ENCODE measurements around the gene USP44.

Gene USP44

DNA sequence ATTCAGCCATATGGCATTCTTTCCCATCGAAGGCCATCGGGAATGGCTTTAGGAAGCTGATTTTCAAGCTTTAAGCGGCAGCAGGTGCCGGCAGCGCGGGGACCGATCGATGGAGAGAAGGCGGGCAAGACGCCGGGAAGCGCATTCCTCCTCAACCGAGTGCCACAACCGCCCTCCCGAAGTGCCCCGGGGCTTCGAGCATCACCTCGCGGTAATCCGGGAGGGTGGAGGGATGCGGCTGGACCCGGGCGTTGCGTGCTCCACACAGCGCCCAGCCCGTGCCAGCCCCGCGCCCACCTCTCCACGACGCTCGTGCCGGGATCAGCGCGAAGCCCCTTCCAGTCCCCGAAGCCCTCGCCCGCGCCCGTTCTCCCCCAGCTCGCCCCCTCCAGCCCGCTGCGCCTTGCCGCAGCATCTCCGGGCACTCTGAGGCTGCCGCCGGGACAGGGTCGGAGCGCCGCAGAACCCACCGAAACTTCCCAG is 3.2 kb downstream of the USP44 start:
- DNase-seq = no peak

DNA sequence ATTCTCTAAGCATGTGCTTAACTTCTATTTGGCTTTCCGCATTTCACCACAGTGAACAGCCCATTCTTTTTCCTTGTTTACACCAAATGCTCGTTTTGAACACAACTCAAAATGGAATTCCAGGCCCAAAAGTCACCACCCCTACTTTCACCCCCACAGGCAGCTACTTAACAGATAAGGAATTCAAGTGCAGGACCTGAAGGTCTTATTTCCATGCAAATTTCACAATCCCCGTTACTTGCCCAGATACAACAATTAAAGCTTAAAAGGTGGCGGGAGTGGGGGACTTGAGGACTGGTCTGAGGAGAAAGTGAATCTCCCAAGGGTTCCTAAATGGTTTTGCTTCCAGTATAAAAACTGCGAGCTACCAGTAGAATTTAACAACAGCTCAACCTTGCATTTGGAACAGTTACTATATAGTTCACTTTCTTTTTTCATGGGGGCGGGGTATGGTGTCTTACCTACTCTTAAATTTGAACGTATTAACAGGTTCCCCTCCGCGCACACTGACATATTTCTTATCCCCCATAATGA is 3.7 kb downstream of the USP44 start:
- no peak for DNase-seq

DNA sequence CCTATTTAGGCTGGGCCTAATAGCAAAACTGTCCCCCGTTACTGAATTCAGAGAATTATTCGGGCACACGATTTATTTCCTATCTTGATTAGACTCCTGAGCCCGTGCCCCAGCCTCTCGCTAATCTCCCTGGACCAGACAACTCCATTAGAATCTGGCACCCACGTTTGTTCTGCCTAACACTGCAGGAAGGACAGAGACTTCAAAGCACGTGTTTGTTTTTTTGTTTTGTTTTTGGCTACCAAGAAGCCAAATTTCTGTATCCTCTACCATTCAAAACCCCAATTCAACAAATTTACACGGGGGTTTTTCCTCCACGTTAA is 4.8 kb downstream of the USP44 start:
- no peak for DNase-seq

DNA sequence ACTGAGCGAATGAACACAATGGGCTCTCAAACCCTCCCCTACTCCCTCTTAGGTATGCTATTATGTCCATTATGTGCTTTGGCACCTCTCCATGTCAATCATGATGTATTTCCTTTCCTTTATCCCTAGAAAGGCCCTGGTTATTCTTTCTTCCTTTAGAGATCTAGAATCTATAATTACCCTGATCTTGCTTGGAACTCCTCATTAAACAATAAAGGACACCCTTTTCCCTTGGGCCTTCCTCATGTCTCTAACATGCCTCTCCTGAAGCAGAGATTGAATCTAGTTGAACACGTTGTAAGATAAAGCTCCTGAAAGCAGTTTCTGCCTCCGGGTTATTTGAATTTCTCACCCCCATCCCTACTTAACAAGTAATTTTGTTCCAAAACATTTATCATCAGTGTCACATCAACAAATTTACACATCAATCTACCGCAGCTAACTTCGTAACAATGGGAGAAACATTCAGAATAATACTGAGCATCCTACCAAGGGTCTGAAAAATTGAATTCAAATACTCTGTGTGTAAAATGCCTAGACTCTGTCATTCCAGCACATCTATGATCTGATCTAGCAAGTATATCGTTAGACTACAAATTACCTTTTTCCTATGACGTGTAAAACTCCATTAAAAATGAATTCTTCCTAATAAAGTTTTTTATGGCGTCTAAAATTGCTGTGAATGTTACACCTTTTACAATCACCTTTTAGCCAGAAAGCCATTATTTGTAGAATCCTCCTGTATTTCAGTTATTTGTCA is 5.4 kb downstream of the USP44 start:
- DNase-seq = no peak

DNA sequence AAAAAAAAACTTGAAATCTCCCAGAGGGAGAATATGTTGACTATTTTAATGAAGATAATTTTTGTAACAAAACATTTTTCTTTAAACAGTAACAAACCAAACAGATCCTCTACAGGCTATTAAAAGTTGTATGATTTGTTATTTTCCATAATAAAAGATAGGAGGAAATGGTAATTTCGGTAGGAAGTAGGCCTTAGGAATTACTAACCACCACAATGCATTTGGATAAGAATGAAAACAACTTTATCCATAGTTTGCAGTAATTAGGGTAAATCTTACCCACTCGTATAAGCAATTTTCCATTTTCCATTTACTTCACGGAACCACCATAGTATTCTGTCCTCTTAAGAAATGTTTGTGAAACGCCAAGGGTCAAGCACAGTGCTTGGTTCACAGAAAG is 6.0 kb downstream of the USP44 start:
- no peak for DNase-seq

DNA sequence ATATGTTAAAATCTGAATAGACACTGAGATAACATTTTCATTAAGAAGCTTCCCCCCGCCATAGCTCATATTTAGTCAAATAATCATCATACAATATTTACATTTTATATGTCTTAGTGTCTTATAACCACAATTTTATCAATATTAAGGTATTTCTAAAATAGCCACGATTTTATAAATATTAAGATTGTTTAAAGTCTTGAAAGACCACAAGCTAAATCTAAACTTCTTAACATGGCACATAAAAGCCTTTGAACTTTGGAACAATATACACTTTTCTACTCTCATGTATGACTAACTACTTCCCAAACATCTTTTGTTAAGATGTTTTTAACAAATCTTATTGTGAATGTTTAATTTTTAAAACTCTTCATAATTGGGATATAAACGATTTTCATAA is 6.5 kb downstream of the USP44 start:
- DNase-seq = no peak

DNA sequence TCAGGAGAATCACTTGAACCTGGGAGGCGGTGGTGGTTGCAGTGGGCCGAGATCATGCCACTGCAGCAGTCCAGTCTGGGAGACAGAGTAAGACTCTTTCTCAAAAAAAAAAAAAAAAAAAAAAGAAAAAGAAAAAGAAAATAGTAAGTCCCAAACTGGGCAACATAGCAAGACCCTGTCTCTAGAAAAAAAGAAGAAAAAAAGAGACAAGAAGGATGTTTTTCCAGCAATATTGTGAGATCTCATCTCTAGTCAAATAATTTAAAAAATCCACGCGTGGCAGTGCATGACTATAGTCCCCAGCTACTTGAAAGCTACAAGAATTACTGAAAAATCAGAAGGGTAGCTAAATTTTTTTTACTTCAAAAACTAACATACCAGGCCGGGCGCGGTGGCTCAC is 8.0 kb downstream of the USP44 start:
- DNase-seq = no peak

DNA sequence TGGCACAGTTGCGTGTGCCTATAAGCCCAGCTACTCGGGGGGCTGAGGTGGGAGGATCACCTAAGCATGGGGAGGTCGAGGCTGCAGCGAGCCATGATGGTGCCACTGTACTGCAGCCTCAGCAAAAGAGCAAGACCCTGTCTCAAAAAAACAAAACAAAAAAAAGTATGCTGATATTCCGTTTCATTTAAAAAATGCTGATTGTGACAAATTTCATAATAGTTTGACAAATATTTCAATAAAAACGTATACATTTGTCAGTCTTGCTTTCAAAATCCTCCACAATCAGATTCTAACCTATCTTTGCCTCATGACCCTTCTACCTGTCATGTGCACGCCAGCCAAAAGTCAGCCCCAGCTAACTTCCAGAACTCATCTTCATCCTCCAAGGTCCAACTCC is 9.8 kb downstream of the USP44 start:
- DNase-seq = no peak

DNA sequence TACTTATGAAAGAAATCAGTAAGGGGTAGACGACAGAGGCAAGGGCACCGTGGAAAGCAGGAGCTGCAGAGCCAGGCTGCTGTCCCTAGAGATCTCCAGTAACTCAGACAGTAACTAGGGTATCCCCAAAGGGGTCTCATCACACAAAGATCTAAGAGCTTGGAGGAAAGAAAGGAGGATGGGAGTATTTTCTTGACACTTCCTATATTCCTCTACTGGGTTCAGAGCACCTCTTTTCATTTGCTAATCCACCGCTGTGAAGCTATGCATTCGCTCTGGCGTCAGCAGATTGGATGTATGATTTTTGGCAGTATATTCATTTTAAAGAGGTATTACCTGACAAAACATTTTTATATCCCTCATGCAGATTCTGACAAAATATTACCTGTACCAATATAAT is 12.6 kb downstream of the USP44 start:
- no peak for DNase-seq

DNA sequence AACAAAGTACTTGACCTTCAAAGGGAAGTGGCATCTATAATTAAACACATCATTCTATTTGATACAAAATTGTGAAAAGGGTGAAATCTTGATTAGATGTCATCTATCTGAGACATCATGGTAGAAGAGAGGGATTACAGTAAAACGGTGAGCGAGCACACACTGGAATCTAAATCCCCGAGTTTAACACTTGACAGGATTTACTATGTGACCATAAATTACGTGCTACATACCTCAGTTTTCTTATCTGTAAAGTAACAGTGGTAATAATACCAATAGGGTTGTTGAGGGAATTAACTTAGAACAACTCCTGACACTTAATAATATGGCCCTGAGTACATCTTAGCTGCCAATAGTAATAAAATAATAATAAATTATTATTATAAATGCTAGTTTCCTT is 13.3 kb downstream of the USP44 start:
- no peak for DNase-seq

DNA sequence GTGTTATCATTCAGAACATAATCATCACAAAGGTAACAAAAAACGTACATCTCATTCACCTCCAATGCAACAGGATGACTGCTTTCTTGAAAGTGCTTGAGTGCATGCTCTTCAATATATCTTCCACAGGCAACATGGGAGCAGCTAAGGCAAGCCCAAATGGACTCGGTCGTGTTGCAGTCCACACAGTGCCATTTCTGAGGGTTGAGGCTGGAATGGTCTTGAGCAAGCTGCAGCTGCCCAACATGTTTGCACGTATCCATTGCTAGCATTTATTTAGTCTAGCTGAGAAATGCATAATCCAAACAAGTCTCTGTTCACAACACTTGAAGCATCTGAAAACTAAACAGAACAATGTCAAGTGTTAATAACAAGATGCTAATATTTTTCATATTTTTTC is 17.3 kb downstream of the USP44 start:
- no peak for DNase-seq

DNA sequence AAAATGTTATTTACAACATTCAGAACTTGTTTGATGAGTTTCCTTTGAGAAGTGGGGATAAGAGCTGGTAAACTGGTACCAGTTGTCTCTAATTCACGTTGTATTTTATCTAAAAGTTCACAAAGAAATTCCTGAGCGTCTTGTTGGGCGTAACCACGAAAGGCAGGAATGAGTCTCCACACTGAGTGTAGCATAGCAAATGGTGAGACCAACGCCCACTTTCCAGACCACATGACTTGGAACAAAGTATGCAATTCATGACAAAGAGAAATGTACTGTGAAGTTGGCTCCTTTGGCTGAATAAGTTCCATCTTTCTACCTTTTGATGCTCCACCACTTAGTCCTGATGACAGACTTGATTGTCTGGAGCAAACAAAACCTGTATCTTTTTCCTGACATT is 18.4 kb downstream of the USP44 start:
- peak; percentile 71 for DNase-seq

DNA sequence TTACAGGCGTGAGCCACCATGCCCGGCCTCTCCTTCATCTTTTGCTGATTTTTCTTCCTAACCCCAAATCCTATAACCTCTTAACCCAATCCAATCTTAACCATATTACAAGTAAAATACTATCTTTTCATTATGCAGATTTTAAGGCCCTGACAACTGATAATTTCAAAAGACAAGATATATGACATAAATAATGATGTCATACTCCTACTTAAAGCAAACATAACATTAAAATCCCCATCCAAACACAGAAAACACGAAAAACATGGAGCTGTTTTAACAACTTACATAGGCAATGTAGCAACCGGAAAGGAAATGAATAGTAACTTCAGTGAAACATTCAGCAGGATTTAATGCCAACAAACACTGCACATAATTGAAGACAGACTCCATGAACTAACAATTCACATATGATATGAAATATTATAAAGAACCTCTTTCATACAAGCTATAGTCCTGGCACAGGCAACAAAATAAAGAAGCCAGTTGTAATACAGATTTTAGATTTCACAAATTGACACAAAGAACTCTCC is 21.5 kb downstream of the USP44 start:
- DNase-seq = peak; percentile 42

DNA sequence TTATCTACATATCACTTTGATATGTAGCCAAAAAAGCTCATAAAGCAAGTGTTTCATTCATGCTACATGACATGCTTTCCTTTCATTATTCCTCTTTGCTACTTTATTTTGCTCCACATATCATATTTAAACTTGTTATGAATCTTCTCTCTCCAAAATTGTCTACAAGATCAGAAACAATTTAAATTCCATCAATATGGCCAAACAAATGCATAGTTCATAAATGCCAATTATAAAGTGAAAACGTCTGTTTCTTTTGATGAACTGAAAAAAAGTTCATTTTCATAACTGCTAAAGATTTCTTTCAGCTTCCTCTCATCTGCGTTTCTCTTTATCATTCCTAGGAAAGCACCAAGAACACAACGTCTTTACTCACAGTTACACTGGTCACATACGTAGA is 22.8 kb downstream of the USP44 start:
- no peak for DNase-seq

DNA sequence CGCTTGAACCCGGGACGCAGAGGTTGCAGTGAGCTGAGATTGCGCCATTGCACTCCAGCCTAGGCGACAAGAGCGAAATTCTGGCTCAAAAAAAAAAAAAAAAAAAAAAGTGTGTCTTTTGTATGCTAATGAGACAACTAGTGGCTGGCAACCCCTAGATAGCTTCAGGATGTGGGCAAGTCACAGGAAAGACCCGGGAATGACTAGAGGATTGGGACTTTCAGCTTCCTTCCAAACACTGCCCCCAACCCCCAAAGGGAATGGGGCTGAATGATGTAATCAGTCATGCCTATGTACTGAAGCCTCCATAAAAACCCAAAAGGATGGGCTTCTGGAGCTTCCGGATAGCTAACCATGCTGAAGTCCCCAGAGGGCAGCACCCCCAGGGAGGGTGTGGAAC is 28.6 kb downstream of the USP44 start:
- DNase-seq = peak; percentile 13

DNA sequence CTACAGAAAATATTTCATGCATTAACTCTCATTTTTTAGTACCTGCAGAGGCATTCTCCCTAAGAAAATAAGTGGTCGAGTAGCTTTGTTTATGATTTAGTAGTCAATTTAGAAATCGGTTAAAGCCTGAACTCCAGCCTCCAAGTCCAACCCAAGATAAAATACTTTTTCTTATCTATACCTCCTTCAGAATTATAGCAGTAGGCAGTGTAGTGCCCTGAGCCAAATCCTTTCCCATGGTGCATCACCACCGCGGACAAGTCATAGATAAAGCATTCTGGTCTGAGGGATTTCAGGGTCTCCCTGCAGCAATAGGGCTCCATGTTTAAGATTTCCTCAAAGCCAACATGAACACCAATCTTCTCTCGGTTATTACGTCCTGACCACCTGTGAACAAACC is 30.5 kb downstream of the USP44 start:
- no peak for DNase-seq

DNA sequence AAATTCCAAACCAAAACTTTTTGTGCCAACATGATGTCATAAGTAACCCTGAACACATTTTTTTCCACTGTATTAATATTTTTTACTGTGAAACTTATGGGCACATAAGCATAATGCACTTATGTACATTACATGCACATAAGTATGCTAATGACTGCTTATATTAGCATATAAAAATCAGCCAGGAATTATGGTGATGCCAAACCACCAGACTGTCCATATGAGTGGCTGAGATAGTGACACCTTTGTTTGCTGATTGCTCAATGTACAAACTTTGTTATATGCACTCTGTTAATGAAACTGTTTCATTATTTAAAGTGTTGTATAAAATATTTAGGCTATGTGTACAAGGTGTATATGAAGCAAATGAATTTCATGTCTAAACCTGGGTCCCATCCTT is 32.3 kb downstream of the USP44 start:
- no peak for DNase-seq

DNA sequence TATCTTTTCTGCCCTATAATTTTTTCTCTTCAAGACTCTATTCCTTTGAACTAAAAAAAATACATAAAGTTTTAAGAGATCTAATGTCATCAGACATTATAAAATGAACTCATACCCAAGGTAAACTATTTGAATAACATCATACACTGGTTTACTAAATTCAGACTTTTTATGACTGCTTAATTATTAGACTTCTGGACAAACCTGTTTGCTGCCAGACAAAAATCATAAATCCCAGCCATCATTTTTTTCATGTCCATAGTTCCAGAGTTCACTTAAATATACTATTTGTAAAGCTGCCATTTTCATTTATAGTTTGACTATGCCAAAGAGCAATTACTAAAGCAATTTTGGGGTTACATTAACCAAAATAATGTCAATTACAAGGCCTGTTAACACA is 34.0 kb downstream of the USP44 start:
- no peak for DNase-seq

DNA sequence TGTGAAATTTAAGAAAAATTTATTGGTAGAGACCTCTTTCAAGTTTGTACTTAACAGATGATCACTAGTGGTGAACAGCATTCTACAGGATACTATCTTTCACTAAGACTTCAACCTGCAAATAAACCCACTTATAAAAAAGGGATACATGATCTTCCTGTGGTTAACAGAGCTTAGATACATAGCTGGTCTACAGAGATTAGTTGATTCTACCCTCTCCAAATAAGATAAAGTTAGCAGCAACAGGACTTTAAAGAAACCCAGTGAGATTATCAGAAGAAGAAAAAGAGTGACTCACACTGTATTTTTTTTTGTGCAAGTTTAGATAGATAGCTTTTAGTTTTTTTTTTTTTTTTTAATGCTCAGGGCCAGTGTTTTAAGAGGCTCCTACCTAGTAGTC is 34.5 kb downstream of the USP44 start:
- no peak for DNase-seq

DNA sequence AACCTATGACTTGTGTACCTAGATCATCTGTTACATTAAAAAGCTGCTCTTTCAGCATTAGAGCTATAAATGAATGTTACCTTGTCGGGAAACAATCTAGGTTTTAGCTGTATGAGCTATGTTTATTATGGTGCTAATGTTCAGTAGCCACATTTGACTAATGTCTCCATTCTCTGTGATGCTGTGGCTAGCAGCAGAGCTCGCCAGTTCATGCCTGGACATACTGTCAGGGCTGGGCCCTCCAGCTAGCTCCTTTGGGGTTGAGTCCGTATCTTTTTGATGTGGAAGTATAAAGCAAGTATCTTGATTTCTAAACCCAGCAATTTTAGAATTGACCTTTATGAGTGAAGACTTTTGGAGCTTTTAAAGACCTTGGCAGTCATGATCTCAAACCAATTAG is 36.1 kb downstream of the USP44 start:
- DNase-seq = no peak

DNA sequence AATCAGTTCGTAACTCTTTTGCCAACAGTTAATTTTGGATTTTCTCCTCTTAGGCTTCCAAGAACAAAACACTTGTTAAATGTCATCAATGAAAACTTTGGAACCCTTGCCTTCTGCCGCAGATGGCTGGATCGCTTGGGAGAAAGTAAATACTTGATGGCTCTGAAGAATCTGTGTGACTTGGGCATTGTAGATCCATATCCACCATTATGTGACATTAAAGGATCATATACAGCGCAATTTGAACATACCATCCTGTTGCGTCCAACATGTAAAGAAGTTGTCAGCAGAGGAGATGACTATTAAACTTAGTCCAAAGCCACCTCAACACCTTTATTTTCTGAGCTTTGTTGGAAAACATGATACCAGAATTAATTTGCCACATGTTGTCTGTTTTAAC is 37.7 kb downstream of the USP44 start:
- DNase-seq = no peak

DNA sequence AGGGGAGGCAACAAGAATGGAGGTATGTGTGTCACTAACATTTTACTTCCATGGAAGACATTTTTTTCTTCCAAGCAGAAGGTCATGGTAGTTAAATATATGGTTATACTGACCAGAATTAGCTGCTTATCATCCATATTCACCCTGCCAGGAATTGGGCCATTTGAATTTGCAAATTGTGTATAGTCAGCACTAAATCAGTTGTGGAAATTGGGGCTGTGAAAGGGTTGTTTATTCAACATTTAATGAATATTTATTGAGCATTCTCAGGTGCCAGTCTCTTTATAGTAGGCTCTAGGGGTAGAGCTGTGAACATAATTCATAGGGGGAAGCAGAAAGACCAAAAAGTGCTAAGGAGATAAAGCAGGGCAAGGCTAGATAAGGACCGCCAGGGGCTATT is 39.3 kb downstream of the USP44 start:
- no peak for DNase-seq

DNA sequence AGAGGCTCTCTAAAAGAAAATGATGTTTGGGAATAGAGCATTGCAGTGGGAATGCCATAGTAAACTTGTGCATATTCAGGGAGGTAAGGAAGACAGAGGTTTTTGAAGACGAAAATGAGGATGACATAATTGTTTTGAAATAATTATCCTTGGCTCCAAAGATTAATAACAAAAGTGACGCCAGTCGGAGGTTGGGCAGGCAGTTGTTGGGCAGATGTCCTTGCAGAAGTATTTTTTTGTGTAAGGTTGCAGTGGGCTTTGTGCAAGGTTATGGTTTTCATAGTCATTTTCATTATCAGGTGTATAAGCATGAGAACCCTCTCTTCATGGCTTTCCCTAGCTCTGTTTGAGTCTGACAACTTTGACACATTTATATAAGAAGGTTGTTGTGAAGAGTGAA is 42.0 kb downstream of the USP44 start:
- DNase-seq = no peak

DNA sequence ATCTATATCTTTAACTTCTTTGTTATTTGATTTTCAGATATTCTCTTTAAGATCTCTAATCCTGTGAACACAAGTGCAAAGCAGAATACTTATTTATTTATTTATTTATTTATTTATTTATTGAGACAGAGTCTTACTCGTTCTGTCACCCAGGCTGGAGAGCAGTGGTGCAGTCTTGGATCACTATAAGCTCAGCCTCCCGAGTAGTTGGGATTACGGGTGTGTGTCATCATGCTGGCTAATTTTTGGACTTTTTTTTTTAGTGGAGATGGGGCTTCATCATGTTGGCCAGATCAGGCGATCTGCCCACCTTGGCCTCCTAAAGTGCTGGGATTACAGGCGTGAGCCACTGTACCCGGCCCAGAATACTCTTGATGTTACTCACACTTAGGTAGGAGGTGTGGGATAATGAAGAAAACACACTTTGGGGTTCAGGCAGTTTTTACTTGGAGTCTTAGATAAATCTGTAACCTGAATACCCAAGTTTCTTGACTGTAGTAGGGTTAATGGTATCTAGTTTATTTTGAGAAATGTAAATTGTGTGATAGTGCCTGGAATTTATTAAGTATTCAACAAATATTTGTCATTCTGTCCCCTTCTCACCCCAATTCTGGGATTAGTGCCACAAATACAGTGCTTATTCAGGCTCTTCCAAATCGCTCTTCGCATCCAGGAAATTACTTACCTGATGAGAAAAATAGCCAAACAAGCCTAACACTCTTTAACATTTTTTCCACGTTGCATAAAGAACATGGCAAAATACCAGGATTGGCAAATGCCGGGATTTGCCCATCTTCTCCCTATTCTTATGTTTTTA is 44.4 kb downstream of the USP44 start:
- no peak for DNase-seq

Data from fibroblast of skin of back (primary cell).